K562 (cell line): ENCODE results near the gene FMOD. TPM values are rescaled to one million over a fixed set of nuclear protein-coding genes. Genes with fewer than 3 reads are reported as not detected.

Experiments used
- ATAC-seq: fragments of 200-7000 bp; cut with Tn5 transposase; 3 replicates; pipeline ENCODE4 v1.9.1; 2020; ENCODE audit warnings: moderate library complexity
- BruUV-seq: library from RNA; stranded (reverse); fragments of 400-500 nt; replicated peaks from 2 replicates; lab custom pipeline; 2021; lab: Mats Ljungman, UMichigan
- CTCF ChIA-PET: fragments of 300-600 bp; formaldehyde crosslinking; extraction: SDS; loops from one replicate; lab custom pipeline; 2021; ENCODE audit warnings: low intra/inter-chr PET ratio; lab: Yijun Ruan, JAX
- POLR2A ChIA-PET: fragments of 300-600, 350-650 bp; sonication (Branson Sonifier 250); formaldehyde crosslinking; extraction: SDS; loops from one replicate; lab custom pipeline; 2021; ENCODE audit warnings: antibody characterized with exemption, inconsistent platforms; lab: Yijun Ruan, JAX
- DNase-seq, 4 experiments: peaks; one replicate each; pipeline versions ENCODE4 v3.0.0 to v3.0.0-alpha.2; 2011 to 2018; ENCODE audit warnings: low spot score in 3 of 4, mixed read lengths in 3 of 4; ENCODE audit errors: extremely low read depth in 1 of 4
- FAIRE-seq: peaks from 2 replicates; lab custom pipeline; 2011; peaks lifted over from hg19 to GRCh38; lab: Jason Lieb, UNC
- H2AFZ ChIP-seq: 2 replicates; pipeline ENCODE4 v1.6.0; 2011; ENCODE audit warnings: low read depth, low read length, control low read depth, inconsistent platforms
- H3K27ac ChIP-seq: fragments of 200-600 bp; 3 replicates; pipeline ENCODE4 v1.8.0; 2011; ENCODE audit warnings: low read depth, mild to moderate bottlenecking, control low read depth, inconsistent platforms, low read length, moderate library complexity, mixed read lengths; ENCODE audit errors: extremely low read depth
- H3K27me3 ChIP-seq, 2 experiments: fragments of 300-600 bp in 1 of 2; 2 replicates in 1 of 2; 3 replicates in 1 of 2; pipeline versions ENCODE4 v1.6.0 to v1.8.0; 2011; ENCODE audit warnings: inconsistent platforms in 2 of 2, low read length in 2 of 2, mild to moderate bottlenecking in 1 of 2, mixed read lengths in 1 of 2, moderate library complexity in 1 of 2; ENCODE audit not compliant: control insufficient read depth in 2 of 2, insufficient read depth in 2 of 2
- H3K36me3 ChIP-seq: fragments of 300-600 bp; 3 replicates; pipeline ENCODE4 v1.8.0; 2011; ENCODE audit warnings: mild to moderate bottlenecking, low read length, inconsistent platforms; ENCODE audit not compliant: control insufficient read depth, insufficient read depth
- H3K4me1 ChIP-seq, 2 experiments: fragments of 200-600 bp in 1 of 2; replicated peaks in 1 of 2; 2 replicates in 1 of 2; 3 replicates in 1 of 2; pipeline versions ENCODE4 v1.5.1 to v1.8.0; 2011; ENCODE audit warnings: inconsistent platforms in 2 of 2, low read length in 2 of 2, mild to moderate bottlenecking in 1 of 2, mixed read lengths in 1 of 2, moderate library complexity in 1 of 2; ENCODE audit not compliant: control insufficient read depth in 2 of 2, insufficient read depth in 2 of 2
- H3K4me2 ChIP-seq: 2 replicates; pipeline ENCODE4 v1.6.1; 2011; ENCODE audit warnings: low read length, control low read depth, inconsistent platforms, mixed read lengths; ENCODE audit not compliant: insufficient read depth
- H3K4me3 ChIP-seq: fragments of 200-600 bp; sonication (generic), shearing (Covaris generic); 2 replicates; pipeline ENCODE4 v1.5.1; 2016; ENCODE audit warnings: control low read depth, inconsistent platforms
- H3K79me2 ChIP-seq: fragments of 200-600 bp; 3 replicates; pipeline ENCODE4 v1.8.0; 2011; ENCODE audit warnings: low read length, inconsistent platforms; ENCODE audit not compliant: control insufficient read depth, insufficient read depth
- H3K9ac ChIP-seq, 2 experiments: 2 replicates each; pipeline versions ENCODE4 v1.6.0 to v1.6.1; 2011; ENCODE audit warnings: low read depth in 2 of 2, low read length in 2 of 2, control low read depth in 1 of 2, inconsistent platforms in 1 of 2, mild to moderate bottlenecking in 1 of 2, mixed read lengths in 1 of 2; ENCODE audit not compliant: insufficient read depth in 1 of 2
- H3K9me1 ChIP-seq: one replicate; pipeline ENCODE4 v1.6.0; 2011; ENCODE audit warnings: inconsistent platforms, mild to moderate bottlenecking, low read length, moderate library complexity; ENCODE audit not compliant: control insufficient read depth, insufficient read depth
- H3K9me3 ChIP-seq: replicated peaks from 2 replicates; pipeline ENCODE4 v1.5.1; 2011; ENCODE audit warnings: low read depth, low read length, inconsistent platforms; ENCODE audit not compliant: control insufficient read depth, insufficient read depth
- H4K20me1 ChIP-seq: replicated peaks from 2 replicates; pipeline ENCODE4 v1.6.1; 2011; ENCODE audit warnings: low read length, inconsistent platforms, mixed read lengths; ENCODE audit not compliant: control insufficient read depth, insufficient read depth
- MAFG ChIP-seq: fragments of 450-650 bp; conservative IDR thresholded peaks from 2 replicates; pipeline ENCODE4 v1.6.1; 2016; ENCODE audit warnings: missing genetic modification characterization, missing compliant biosample characterization
- MCM2 ChIP-seq: fragments of 450-650 bp; IDR thresholded peaks from 2 replicates; pipeline ENCODE4 v1.6.1; 2017; ENCODE audit warnings: low read depth, mild to moderate bottlenecking
- MTF1 ChIP-seq: fragments of 250-450 bp; sonication (Bioruptor Pico); IDR thresholded peaks from 2 replicates; pipeline ENCODE4 v1.9.0; 2021; ENCODE audit warnings: moderate library complexity, mild to moderate bottlenecking, inconsistent platforms, borderline replicate concordance
- RREB1 ChIP-seq: fragments of 250-450 bp; sonication (Bioruptor Pico); IDR thresholded peaks from 2 replicates; pipeline ENCODE4 v1.4.0; 2020
- ZNF551 ChIP-seq: fragments of 250-450 bp; sonication (Bioruptor Pico); IDR thresholded peaks from 2 replicates; pipeline ENCODE4 v1.5.0; 2021; ENCODE audit warnings: mild to moderate bottlenecking, moderate library complexity
- ZNF79 ChIP-seq: fragments of 250-450 bp; sonication (Bioruptor Pico); IDR thresholded peaks from 2 replicates; pipeline ENCODE4 v1.4.0; 2020; ENCODE audit warnings: low read depth, mild to moderate bottlenecking, moderate library complexity
- WGBS: fragments of 100-300 bp; shearing (Covaris generic); methylation state at CpG from one replicate; pipeline ENCODE4 v1.1.6; 2016; ENCODE audit warnings: low coverage, mixed read lengths; ENCODE audit not compliant: insufficient coverage; ENCODE audit errors: missing lambda C conversion rate; 5-methylcytosine and 5-hydroxymethylcytosine counted together
- in situ Hi-C: fragments of 300-500 bp; cut with MboI; formaldehyde crosslinking; loops from 4 replicates; pipeline ENCODE4 v1.15.0; 2018; ENCODE audit warnings: inconsistent platforms, mixed read lengths
- intact Hi-C: fragments of 100-400 bp; cut with micrococcal nuclease; formaldehyde crosslinking; loops from 2 replicates; pipeline ENCODE4 v1.14.2; 2022
- polyA plus RNA-seq, 8 experiments: library from polyadenylated mRNA; depleted of rRNA in 4 of 8; stranded (reverse) in 5 of 8; unstranded in 3 of 8; fragments of >200 nt; fragmentation: Nextera tagmentation in 2 of 8; fragmentation: Illumina TruSeq in 1 of 8; extraction: Ambion mirVana in 2 of 8; extraction: Trizol in 1 of 8; gene quantifications; 2 replicates each; pipeline versions ENCODE4 v1.2.1 to v1.2.3, GENCODE V29; 2011 to 2014; ENCODE audit warnings: inconsistent platforms in 1 of 8, missing spikeins in 1 of 8
- total RNA-seq, 7 experiments: library from RNA; depleted of rRNA in 6 of 7; stranded (reverse); fragments of >200 nt in 6 of 7; fragmentation: Illumina TruSeq in 2 of 7; extraction: Trizol in 2 of 7; gene quantifications; 2 replicates each; pipeline versions ENCODE4 v1.2.1 to v1.2.3, GENCODE V29; 2011 to 2021; ENCODE audit warnings: low replicate concordance in 1 of 7

The FMOD gene
- total and polyA plus RNA-seq, 9 of the 15 experiments (the other 6 are each of a cell fraction or from before 2014, with no cell fraction given) = 0.03 to 0.13 (median 0.03) TPM; not detected in 6

- no peak for TF ChIP-seq MTF1 (CRISPR knock-in tag)
- no peak for TF ChIP-seq RREB1 (CRISPR knock-in tag)
- TF ChIP-seq MAFG = no peak
- TF ChIP-seq ZNF551 = no peak
- no peak for TF ChIP-seq ZNF79 (CRISPR knock-in tag)
- no peak for TF ChIP-seq MCM2
- Histone ChIP-seq H3K9me3 (no peaks in the 10 kb centered on the region), H3K9ac (no peak overlapping the region), H3K4me2 (no peak overlapping the region), H3K27me3 (peaks cover 5 to 67% of the 10 kb centered on the region in 2 experiments; a peak in 4 of 5 replicates), H2AFZ (no peak overlapping the region), H3K79me2 (no peaks in the 10 kb centered on the region), H4K20me1 (no peaks in the 10 kb centered on the region; the same call in 1 of the 2 replicates), H3K4me1 (no peaks in the 10 kb centered on the region; a peak in 1 of 5 replicates), H3K4me3 (no peak overlapping the region), H3K36me3 (no peaks in the 10 kb centered on the region), H3K27ac (no peak overlapping the region), H3K9me1 (no peaks in the 10 kb centered on the region)
- no TSS peak for BruUV-seq
- ChIA-PET CTCF (no interaction called here), POLR2A (interaction anchor here (1.2 to 1.3 kb wide), 2 partner anchors 11 to 25 kb away, joined by 3 to 4 read pairs; no protein-coding TSS in a partner anchor)
- in situ Hi-C loops = no loop called here
- FAIRE-seq (no peak), ATAC-seq (no peak), DNase-seq (no peak)
- intact Hi-C loops = no loop called here
- 0% methylated on average over 4 of the region's 4 CpGs for WGBS
These were observed 16.1 kb upstream of the FMOD start for GRCh38 chr1:203367057-203367456.
